HG02610 (cell line): ENCODE results near the gene TALDO1.

Experiments
- ATAC-seq: cut with Tn5 transposase; IDR thresholded peaks from one replicate; pipeline ENCODE4 v1.9.1; 2021; ENCODE audit warnings: mild to moderate bottlenecking, moderate library complexity; ENCODE audit not compliant: unreplicated experiment

Gene TALDO1

DNA sequence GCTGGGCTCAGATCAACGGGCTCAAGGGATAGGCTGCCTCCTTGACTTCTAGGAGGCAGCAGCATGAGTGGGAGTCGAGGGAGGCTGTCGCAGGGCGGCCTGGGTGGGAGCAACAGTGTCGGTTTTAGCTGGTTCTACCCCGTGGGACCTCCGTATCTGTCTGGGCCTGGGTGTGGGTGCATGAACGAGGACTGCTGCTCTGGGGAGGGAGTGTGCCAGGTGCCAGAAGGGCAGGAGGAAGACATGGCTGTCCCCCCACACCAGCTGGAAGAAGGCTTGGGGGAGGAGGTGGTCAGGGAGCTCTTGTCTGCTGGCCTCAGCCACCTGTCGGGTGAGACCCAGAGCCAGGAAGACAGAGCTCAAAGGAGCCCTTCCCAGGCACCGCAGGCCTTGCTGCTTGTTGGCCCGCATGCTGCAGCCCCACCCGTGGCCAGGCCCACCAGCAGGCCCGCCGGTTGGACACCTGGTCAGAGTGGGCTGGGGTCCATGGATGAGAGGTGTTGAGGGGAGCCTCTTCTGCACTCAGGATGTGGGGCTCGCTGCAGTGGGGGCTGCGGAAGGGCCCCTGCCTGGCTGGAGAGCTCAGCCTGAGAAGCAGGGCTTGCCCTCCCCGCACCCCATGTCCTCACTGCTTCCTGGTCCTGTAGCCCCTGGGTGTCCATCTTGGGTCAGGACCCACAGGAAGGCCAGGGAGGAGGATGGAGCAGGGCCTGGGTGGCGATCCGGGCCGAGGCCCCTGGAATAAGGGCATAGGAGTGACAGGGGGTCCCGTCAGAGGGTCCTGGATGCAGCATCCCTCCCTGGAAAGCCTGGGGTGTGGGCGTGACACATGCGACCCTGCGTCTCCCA is 39.2 kb downstream of the TALDO1 start:
- ATAC-seq: no peak

- ATAC-seq: no peak
Observed at GRCh38 chr11:787084-787675, 39.9 kb downstream of the TALDO1 start.

DNA sequence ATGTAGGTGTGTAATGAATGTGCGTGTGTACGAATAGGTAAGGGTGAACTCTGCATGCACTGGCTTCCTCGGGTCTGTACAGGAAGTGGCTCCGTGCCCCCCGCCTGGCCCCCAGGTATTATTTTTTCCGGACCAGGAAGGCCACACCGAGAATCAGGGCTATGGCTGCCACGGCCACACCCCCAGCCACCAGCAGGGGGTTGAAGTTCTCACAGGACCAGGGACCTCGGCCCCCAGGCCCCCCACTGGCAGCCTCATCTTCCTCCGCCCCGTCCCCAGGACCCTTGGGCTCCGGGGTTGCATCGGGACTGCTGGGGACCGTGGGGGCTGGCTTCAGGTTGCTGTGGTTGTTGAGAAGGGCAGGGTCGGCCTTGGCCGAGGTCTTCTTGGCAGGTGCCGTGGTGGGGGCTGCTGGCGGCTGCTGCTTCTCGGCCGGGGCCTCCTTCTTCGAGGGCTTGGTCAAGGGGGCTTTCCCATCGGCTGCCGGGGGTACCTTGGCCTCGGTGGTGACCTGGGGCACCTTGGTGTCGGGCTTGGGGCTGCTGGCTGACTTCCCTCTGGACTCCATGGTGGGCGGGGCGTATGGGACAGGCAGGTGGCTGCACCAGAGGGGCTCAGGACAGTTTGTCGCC is 40.9 kb downstream of the TALDO1 start:
- ATAC-seq: no peak

- no peak for ATAC-seq
Observed at GRCh38 chr11:788953-789940, 42.0 kb downstream of the TALDO1 start.

DNA sequence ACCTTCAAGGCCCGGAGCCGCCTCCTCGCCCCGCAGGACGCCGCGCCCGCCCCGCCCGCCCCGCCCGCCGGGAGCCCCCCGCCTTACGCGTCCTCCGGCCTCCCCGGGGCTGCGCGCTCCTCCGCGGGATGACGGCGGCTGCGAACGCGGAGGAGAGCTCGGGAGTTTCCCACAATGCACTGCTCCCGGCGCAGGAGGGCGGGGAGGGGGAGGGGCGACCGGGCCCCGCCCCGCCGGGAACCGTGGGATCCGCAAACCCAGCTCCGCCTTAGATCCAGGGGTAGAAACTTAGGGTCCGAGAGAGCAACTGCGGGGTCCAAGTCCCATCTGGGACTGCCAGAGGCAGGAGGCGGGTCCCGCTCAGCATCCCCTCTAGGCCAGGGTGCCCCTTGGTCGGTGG is 42.7 kb downstream of the TALDO1 start, which contains the start of gene CEND1:
CEND1 (minus strand) TSS at position 148 of the 400 bp plus-strand sequence. CDS start 1,514 bp downstream, outside the sequence.
- ATAC-seq: no peak

DNA sequence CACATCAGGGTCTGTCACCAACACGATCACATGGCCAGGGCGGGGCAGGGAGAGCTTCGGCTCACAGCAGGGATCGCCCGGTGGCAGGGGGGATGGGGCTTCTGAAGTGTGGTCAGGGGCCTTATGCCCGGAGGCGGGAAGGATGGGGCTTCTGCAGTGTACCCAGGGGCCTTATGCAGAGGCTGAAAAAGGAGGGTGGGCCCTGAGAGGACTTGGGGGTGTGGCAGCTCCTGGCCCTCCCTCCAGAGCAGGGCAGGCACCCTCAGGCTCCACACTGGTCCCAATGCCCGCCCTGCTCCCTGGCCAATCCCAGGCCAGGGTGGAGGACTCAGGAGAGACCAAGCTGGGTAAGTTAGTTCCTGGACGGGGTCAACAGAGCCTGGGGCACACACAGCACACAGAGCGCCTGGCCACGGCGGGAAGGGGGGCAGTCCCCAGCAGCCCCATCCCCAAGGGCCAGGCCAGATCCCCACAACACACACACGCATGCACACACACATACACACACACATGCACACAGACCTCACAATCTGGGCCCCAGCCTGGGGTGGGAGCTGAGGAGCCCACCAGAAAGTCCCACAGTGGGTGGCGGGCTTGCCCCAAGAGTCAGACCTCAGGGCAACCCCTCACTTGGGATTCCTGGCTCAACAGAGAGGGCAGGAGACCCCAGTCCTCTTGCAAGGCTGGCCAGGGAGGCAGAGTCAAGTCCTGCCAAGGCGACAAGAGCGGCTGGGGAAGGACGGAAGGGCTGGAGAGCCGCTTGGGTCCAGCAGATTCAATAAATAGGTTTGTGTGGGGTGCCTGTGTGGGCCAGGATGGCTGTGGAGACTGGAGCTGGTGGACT is 43.7 kb downstream of the TALDO1 start:
- no peak for ATAC-seq

GRCh38 chr11:791658-792534 is 44.6 kb downstream of the TALDO1 start:
- ATAC-seq: no peak

- no peak for ATAC-seq
Observed at GRCh38 chr11:792535-792821, 45.2 kb downstream of the TALDO1 start.

GRCh38 chr11:792873-793272 is 45.6 kb downstream of the TALDO1 start:
- ATAC-seq: no peak

DNA sequence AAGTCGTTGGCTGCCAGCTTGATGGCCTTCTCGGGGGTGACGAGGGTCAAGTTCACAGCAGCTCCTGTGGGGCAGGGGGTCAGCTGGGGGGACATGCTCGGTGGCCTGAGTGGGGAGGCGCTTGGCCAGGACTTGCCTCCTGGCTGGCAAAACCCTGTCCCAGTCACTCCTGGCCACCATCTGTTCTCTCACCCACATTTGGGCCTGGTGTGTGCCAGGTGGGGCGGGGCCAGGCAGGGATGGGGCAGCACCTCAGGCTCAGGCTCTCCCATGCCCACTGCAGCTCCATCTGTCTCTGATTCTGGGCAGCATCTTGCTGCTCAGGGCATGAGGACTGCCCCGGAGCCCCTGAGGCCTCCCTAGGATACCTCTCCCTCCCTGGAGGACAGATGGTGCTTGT is 46.3 kb downstream of the TALDO1 start:
- ATAC-seq: no peak

- ATAC-seq: no peak
Observed at GRCh38 chr11:794013-794765, 46.9 kb downstream of the TALDO1 start.

- ATAC-seq: no peak
Observed at GRCh38 chr11:794766-795633, 47.7 kb downstream of the TALDO1 start.

- ATAC-seq: peak; percentile 24
Observed at GRCh38 chr11:795634-796564, 48.6 kb downstream of the TALDO1 start.

DNA sequence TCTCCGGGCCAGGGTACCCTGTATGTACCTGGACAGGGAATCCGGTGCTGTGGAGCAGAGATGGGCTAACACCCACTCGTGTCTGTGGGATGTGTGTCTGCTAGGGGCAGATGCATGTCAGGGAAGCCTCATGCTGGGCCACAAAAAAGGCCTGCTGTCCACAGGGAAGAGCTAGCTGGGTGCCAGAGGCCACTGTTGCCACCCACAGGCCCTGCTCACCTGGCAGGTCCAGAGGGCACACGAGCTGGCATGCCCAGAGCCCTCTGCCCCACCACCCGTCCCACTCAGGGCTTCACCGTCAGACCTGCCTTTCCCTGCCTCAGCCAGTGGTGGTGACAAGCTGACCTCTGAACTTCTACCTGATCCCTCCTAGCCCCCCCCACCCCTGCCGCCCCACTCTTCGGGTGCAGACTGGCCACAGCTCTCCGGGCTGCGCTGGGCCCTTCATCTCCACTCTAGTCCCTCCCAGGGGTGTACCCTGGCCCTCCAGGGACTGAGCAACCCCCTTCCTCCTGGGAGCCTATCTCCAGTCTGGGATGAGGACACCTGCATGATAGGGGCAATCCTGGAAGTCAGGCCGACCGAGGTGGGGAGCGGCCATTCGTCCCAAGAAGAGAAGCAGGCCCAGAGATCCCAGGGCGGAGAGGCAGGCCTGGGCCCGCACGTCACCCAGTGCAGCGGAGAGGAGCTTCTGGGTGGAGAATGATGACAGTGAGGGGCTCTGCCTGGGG is 49.5 kb downstream of the TALDO1 start:
- no peak for ATAC-seq

GRCh38 chr11:797296-798092 is 50.2 kb downstream of the TALDO1 start:
- peak; percentile 34 for ATAC-seq
